ENCODE measurements around the gene CIZ1.

GRCh38 chr9:128167209-128167608, 24.2 kb downstream of the CIZ1 start:
- TF ChIP-seq CTCF (IDR thresholded peaks at IDR 0.05): no peak
- TF ChIP-seq, protein P1, sequence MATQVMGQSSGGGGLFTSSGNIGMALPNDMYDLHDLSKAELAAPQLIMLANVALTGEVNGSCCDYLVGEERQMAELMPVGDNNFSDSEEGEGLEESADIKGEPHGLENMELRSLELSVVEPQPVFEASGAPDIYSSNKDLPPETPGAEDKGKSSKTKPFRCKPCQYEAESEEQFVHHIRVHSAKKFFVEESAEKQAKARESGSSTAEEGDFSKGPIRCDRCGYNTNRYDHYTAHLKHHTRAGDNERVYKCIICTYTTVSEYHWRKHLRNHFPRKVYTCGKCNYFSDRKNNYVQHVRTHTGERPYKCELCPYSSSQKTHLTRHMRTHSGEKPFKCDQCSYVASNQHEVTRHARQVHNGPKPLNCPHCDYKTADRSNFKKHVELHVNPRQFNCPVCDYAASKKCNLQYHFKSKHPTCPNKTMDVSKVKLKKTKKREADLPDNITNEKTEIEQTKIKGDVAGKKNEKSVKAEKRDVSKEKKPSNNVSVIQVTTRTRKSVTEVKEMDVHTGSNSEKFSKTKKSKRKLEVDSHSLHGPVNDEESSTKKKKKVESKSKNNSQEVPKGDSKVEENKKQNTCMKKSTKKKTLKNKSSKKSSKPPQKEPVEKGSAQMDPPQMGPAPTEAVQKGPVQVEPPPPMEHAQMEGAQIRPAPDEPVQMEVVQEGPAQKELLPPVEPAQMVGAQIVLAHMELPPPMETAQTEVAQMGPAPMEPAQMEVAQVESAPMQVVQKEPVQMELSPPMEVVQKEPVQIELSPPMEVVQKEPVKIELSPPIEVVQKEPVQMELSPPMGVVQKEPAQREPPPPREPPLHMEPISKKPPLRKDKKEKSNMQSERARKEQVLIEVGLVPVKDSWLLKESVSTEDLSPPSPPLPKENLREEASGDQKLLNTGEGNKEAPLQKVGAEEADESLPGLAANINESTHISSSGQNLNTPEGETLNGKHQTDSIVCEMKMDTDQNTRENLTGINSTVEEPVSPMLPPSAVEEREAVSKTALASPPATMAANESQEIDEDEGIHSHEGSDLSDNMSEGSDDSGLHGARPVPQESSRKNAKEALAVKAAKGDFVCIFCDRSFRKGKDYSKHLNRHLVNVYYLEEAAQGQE (IDR thresholded peaks at IDR 0.05; ENCODE audit: insufficient read depth in 1 of 2, low read depth in 2 of 2, low read length in 1 of 2): no peak
- TF ChIP-seq TCF7L2 (IDR thresholded peaks at IDR 0.05; ENCODE audit: low read depth, low read length): no peak
- TF ChIP-seq POLR2AphosphoS5 (IDR thresholded peaks at IDR 0.05; ENCODE audit: low read depth, low read length): no peak
